ENCODE measurements around the gene RIBC2.

- TF ChIP-seq POLR2A (IDR thresholded peaks at IDR 0.05; ENCODE audit: low read depth, low read length): no peak
- TF ChIP-seq NFE2L2 (IDR thresholded peaks at IDR 0.05; ENCODE audit: low read depth, low read length): no peak
- TF ChIP-seq CTCF (conservative IDR thresholded peaks at IDR 0.05; ENCODE audit: low read depth, low read length): no peak
- no peak for TF ChIP-seq RAD21 (IDR thresholded peaks at IDR 0.05; ENCODE audit: low read length)
- TF ChIP-seq MAFK (IDR thresholded peaks at IDR 0.05; ENCODE audit: low read depth, low read length): no peak
- no peak for TF ChIP-seq RFX5 (IDR thresholded peaks at IDR 0.05; ENCODE audit: low read depth, low read length)
- no peak for TF ChIP-seq USF2 (IDR thresholded peaks at IDR 0.05; ENCODE audit: low read depth, low read length)
- no peak for TF ChIP-seq CEBPB (IDR thresholded peaks at IDR 0.05; ENCODE audit: low read depth, low read length)
Observed at GRCh38 chr22:45476814-45477213, 63.3 kb downstream of the RIBC2 start.

All from IMR-90 (cell line).